Stimulated activated CD8-positive, alpha-beta memory T cell treated with anti-CD3 and anti-CD28 coated beads, Interleukin-4, amount 100 ng/mL, for 48 hours (primary cell): Measurements from ENCODE around the gene FREY1.
"Not testable (repeated sequence)": the region's sequence is repeated elsewhere in the genome, so short reads cannot be mapped to it uniquely, and the experiment has no call there.

ENCODE experiments used
- DNase-seq: peaks from one replicate; pipeline ENCODE4 v3.0.0-alpha.2; 2020

The FREY1 gene

DNA sequence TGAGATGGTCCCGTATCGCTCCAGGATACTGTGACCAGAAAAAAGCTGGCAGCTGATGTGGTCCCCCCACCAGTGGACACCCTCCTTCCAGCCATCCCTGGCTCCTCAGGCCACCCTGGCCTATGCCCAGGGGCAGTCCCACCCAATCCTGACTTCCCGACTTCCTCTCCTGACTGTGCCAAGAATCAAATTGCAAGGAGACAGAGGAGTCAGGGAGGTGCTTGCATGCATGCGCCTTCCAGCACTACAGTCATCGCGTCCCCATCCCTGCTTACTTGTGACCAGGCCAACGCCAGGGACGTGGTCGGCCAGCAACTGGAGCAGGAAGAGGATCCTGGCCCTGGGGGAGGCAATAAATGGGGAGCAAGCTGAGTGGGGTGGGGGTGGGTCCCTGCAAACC, 3.6 kb upstream of the FREY1 start:
- no peak for DNase-seq

GRCh38 chr11:45909594-45910475, 2.8 kb upstream of the FREY1 start:
- no peak for DNase-seq

- no peak for DNase-seq
Measured at GRCh38 chr11:45907911-45908370, 870 bp upstream of the FREY1 start.

- DNase-seq: no peak
Measured at GRCh38 chr11:45906096-45906682, 882 bp downstream of the FREY1 start.

DNA sequence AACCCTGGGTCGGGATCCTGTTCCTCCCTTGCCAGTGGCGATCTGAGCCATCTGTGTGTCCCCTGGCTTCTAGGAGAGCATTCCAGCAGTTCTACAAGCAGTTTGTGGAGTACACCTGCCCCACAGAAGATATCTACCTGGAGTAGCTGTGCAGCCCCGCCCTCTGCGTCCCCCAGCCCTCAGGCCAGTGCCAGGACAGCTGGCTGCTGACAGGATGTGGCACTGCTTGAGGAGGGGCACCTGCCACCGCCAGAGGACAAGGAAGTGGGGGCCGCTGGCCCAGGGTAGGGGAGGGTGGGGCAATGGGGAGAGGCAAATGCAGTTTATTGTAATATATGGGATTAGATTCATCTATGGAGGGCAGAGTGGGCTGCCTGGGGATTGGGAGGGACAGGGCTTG, 1.5 kb downstream of the FREY1 start:
- DNase-seq: not testable (repeated sequence)

DNA sequence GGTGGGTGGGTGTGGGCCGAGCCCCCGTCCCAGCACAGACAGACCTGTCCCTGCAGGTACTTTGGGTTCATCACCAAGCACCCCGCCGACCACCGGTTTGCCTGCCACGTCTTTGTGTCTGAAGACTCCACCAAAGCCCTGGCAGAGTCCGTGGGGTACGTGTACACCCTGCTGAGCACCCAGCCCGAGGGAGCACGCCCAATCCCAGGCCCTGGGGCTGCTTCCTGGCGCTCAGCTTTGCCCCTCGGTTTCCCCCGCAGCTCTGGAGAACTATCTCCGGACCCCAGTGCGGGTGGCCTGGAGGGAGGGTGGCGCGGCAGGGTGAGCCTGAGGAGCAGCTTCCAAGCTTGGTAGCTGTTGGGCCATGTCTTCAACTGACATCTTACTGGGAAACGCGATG, 2.0 kb downstream of the FREY1 start:
- no peak for DNase-seq

DNA sequence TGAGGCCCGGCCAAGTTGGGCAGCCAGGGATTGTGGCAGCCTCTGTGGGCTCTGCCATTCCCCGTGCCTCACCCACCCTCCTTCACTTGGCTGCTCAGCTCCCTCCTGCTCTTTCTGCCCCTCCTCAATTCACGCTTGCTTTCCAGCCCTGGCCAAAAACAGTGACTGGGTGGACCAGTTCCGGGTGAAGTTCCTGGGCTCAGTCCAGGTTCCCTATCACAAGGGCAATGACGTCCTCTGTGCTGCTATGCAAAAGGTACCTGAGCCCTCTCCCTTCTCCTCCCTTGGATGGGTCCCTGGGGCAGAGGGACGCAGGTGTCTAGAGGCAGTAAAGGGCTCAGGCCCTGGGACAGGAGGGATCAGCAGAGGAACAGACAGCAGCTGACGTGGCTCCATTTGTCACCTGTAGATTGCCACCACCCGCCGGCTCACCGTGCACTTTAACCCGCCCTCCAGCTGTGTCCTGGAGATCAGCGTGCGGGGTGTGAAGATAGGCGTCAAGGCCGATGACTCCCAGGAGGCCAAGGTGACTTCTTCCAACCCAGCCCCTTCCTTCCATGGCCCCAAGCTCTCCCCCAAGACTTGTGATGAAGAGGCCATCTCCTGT, 2.7 kb downstream of the FREY1 start:
- no peak for DNase-seq

- DNase-seq: no peak
Measured at GRCh38 chr11:45902452-45903380, 4.4 kb downstream of the FREY1 start.

DNA sequence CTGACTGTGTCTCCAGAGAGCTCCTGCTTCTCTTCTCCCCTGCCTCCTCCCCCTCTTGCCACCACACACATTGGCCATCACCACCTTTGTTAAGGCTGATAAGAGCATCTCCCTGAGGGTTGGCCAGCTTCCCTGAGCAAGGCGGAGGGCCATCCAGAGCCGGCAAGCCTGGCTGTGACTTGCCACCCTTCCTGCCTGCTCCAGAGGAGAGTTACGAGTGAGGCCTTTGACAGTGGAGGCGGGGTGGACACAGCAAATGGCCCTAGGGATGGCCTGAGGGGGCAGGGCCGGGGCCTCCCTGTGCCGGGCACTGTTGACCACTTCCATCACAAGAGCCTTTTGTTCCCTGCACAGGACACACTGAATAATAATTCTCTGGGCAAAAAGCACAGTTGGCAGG, 5.4 kb downstream of the FREY1 start:
- no peak for DNase-seq

GRCh38 chr11:45900916-45901617, 6.0 kb downstream of the FREY1 start:
- DNase-seq: no peak

DNA sequence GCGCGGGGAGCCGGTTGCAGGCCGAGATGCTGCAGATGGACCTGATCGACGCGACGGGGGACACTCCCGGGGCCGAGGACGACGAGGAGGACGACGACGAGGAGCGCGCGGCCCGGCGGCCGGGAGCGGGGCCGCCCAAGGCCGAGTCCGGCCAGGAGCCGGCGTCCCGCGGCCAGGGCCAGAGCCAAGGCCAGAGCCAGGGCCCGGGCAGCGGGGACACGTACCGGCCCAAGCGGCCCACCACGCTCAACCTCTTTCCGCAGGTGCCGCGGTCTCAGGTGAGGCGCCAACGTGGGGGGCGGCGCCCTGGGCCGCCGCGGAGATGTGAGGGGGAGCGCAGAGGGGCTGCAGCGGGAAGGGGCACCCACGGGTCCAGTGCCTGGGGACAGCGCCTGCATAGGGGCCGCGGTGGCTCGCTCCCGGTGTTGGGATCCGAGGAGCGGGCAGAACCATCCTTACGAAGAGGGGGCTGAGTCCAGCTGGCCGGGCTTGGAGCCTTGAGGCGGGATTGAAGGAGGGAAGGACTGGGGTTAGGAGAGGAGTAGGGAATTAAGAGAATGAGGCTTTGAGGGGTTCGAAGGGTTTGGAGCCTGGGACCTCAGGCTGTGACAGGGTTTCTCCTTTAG, 6.8 kb downstream of the FREY1 start:
- not testable (repeated sequence) for DNase-seq

DNA sequence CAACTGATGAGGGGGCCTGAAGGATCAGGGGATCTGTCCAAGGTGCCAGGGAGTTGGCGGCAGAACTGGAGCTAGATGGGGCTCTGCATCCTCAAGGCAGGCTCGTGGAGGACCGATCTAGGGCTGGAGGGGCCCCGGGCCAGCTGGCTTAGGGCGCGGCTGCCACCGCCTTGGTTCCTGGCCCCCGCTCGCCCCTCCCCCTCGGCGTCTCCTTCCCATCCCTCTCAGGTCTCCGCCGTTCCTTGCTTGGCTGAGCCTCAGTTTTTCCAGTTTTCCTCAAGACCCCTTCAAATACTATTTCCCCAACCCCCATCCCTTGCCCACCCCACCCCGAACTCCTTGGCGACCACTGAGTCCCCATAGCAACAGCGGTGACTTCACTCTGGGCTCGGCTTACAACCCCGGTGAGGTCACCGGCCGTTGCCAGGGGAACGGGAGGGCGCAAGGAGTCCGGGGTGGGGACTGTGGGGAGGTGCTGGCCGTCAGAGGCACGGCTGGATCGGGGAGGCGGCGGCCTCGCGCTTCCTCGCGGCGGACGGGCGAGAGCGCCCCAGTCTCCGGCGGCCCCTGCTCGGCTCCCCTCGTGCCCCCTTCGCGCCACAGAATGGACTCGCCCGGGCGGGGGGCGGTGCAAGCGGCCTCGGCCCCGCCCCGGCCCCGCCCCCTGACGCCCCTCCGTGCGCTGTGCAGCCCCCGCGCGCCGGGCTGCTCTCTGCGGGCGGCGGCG, 7.5 kb downstream of the FREY1 start:
- peak; percentile 83 for DNase-seq

- no peak for DNase-seq
Measured at GRCh38 chr11:45899086-45899447, 8.0 kb downstream of the FREY1 start.

- DNase-seq: no peak
Measured at GRCh38 chr11:45897556-45897955, 9.5 kb downstream of the FREY1 start.

DNA sequence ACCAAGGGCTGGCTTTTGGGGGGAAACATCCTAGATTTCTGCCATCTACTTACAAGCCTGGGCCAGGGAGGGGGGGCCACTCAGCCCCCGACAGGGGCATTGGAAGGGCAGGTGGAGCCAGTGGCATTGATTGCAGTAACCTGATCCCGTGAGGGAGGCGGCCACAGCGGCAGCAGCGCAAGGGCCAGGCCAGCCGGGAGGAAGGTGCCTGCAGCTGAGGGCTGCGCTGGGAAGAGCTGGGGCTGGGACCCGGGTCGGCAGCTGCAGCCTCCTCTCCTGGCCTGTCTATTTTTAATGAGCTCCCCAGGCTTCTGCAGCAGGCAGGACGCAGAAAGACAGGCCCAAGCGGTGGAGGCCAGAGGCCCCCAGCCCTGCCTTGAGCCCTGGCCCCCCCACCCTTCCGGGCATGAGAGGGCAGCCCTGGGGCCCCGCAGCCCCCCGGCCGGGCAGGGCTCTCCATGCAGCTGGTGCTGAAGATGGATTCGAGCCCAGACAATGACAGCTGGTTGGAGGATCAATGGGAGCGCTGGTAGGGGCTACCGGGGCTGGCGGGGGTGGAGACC, 10.6 kb downstream of the FREY1 start:
- DNase-seq: no peak

DNA sequence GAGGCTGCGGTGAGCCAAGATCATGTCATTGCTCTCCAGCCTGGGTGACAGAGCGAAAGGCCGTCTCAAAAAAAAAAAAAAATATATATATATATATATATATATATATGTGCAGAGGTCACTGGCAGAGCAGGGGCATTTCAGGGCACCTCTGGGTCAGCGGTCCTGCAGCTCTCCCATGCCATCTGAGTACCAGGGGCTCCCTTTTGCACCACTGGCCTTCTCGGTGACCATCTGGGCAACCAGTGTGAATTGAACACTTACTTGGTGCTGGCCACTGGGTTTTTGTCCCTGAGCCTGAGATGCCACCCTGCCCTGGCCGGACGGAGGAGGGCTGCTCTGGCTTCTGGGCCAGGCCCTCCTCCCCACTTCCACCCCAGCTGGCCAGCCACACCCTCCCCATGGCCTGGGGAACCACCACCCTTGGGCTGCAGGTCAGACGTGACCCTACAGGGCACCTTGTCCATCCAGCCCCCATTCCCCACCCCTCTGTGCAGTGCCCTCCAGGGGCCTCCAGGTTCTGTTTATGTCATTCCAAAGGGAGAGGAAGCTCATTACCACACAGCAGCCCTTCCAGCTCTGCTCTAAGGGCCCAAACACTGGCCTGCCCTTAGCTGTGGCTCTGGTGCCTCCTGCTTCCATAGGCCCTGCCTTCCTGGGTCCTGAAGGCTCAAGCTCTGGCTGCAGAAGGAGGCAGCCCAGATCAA, 11.4 kb downstream of the FREY1 start:
- no peak for DNase-seq

DNA sequence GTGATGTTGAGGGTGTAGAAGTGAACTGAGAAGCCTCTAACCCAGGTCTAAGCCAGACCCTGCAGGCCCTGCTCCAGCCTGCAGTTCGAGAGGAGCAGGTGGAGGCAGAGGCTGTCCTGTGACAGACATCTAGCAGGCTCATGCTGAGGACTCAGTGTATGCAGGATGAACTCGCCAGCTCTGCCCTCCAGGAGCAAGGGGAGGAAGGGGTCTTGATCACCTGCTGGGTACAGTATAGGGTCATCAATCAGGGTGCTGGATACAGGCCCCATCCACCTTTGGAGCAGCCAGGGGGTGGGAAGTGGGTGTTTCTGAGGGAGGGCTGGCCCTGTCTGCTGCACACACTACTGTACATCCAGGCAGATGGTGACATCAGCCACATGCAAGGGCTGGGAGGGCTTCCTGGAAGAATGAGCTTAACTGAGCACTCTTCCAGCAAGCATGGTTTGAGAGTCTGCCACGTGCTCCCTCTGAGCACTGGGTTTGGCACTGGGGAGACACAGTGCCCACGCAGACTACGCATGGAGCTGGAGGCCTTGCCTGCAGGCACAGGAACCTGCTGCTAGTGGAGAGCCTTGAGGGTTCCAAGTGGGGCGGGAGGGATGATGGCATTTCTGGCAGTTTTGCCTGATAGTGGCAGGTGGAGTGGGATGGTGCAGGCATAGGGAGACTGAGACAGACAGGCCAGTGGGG, 12.4 kb downstream of the FREY1 start:
- no peak for DNase-seq

DNA sequence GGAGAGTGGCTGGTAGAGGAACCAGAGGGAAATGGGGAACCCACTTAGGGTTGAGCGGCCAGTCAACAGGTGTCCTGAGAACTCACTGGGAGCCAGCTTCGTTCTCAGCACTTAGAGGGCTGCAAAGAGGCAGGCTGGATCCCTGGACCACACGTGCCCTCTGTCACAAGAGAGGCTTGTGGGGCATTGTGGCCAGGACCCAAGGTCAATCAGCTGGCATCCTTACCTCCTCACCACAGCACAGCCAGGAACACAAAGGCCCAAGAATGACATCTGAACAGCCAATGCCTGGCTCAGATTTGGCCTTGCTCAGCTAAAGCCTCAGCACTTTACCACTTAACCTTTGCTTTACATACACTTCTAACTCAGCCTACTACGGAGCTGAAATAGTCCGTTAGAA, 14.2 kb downstream of the FREY1 start:
- no peak for DNase-seq

DNA sequence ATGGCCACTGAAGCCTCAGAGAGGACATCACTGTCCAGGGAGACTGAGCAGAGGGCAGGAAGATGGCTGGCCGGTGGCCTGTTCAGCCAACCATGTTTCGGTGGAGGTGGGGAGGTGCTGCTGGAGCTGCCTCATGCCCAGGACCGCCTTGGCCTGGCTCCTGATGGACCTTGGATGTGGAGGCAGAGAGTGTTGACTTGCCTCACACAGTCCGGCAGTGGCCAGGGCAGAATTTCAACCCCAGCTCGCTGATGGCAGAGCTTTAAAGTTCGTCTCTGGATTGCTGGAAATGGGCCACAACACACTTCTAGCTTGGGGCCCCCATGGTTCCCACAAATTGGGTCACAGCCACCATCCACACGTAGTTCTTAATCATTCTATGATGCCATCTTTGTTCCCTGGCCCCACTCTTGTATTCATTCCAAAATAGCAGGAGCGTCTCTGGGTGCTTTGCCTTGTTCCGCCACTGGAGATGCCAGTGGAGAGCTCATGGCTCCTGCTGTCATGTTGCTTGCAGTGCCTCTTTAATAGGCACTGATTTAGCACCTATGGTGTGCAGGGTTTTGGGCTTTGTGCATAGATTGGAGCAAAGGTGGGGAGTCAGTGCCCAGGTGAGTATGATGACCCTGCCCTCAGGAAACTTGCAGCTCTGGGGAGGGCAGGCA, 16.1 kb downstream of the FREY1 start:
- DNase-seq: no peak
